GM12878 (cell line): ENCODE measurements around the gene CLSTN2. TPM values are rescaled to one million over a fixed set of nuclear protein-coding genes. Genes with fewer than 3 reads are reported as not detected.

Source experiments
- ATAC-seq: fragments of 200-7000 bp; cut with Tn5 transposase; 3 replicates; pipeline ENCODE4 v1.9.1; 2020; ENCODE audit warnings: mild to moderate bottlenecking, moderate library complexity
- BruUV-seq: library from RNA; stranded (reverse); fragments of 400-500 nt; replicated peaks from 2 replicates; lab custom pipeline; 2021; lab: Mats Ljungman, UMichigan
- CTCF ChIA-PET: fragments of 300-600 bp; sonication (Branson Sonifier 250); formaldehyde crosslinking; extraction: SDS; loops from one replicate; lab custom pipeline; 2021; ENCODE audit warnings: inconsistent platforms; lab: Yijun Ruan, JAX
- POLR2A ChIA-PET: fragments of 350-600 bp; formaldehyde crosslinking; extraction: SDS; loops from one replicate; lab custom pipeline; 2021; ENCODE audit warnings: inconsistent platforms; lab: Charles Lee
- RAD21 ChIA-PET: fragments of 300-600 bp; sonication (Branson Sonifier 250); formaldehyde crosslinking; loops from one replicate; lab custom pipeline; 2023; ENCODE audit warnings: antibody characterized with exemption; ENCODE audit not compliant: unreplicated experiment; lab: Charles Lee
- SMC1A ChIA-PET: fragments of 300-600 bp; sonication (Branson Sonifier 250); formaldehyde crosslinking; loops from one replicate; lab custom pipeline; 2023; ENCODE audit not compliant: unreplicated experiment, uncharacterized antibody; lab: Charles Lee
- DNase-seq: peaks from one replicate; pipeline ENCODE4 v3.0.0-alpha.2; 2011; ENCODE audit warnings: low read depth, low spot score
- FAIRE-seq: peaks from 3 replicates; lab custom pipeline; 2011; peaks lifted over from hg19 to GRCh38; lab: Jason Lieb, UNC
- H2AFZ ChIP-seq: 2 replicates; pipeline ENCODE4 v1.6.0; 2011; ENCODE audit warnings: low read depth, low read length, control low read depth; ENCODE audit not compliant: control insufficient read depth
- H3K27ac ChIP-seq: 2 replicates; pipeline ENCODE4 v1.5.1; 2011; ENCODE audit warnings: control low read depth; ENCODE audit not compliant: control insufficient read depth, insufficient read depth
- H3K27me3 ChIP-seq, 2 experiments: replicated peaks in 1 of 2; 2 replicates each; pipeline versions ENCODE4 v1.6.0 to v1.6.1; 2011; ENCODE audit warnings: low read length in 1 of 2; ENCODE audit not compliant: control insufficient read depth in 2 of 2, insufficient read depth in 2 of 2
- H3K36me3 ChIP-seq, 2 experiments: 2 replicates each; pipeline ENCODE4 v1.5.1; 2011; ENCODE audit warnings: low read length in 1 of 2; ENCODE audit not compliant: control insufficient read depth in 2 of 2, insufficient read depth in 2 of 2
- H3K4me1 ChIP-seq: 2 replicates; pipeline ENCODE4 v1.6.1; 2011; ENCODE audit warnings: mild to moderate bottlenecking, low read length, moderate library complexity, mixed read lengths; ENCODE audit not compliant: control insufficient read depth, insufficient read depth
- H3K4me2 ChIP-seq: 2 replicates; pipeline ENCODE4 v1.6.0; 2011; ENCODE audit warnings: control low read depth; ENCODE audit not compliant: control insufficient read depth, insufficient read depth
- H3K4me3 ChIP-seq: fragments of 200-600 bp; sonication (generic); 2 replicates; pipeline ENCODE4 v1.5.1; 2016
- H3K79me2 ChIP-seq: 2 replicates; pipeline ENCODE4 v1.6.0; 2011; ENCODE audit warnings: low read length; ENCODE audit not compliant: control insufficient read depth, insufficient read depth
- H3K9ac ChIP-seq: 2 replicates; pipeline ENCODE4 v1.8.0; 2011; ENCODE audit warnings: low read length, control low read depth, mixed read lengths; ENCODE audit not compliant: control insufficient read depth, insufficient read depth
- H3K9me3 ChIP-seq: replicated peaks from 3 replicates; pipeline ENCODE4 v1.5.1; 2011; ENCODE audit warnings: mild to moderate bottlenecking, low read length; ENCODE audit not compliant: control insufficient read depth, insufficient read depth
- H4K20me1 ChIP-seq: 2 replicates; pipeline ENCODE4 v1.6.0; 2011; ENCODE audit not compliant: control insufficient read depth, insufficient read depth
- CBFB ChIP-seq: IDR thresholded peaks from 2 replicates; pipeline ENCODE4 v1.6.1; 2016; ENCODE audit warnings: antibody characterized with exemption, low read depth
- EGR1 ChIP-seq, 2 experiments: IDR thresholded peaks; 1 replicate in 1 of 2; 2 replicates in 1 of 2; pipeline ENCODE4 v1.6.1; 2011 to 2012; ENCODE audit warnings: low read depth in 2 of 2, low read length in 2 of 2, borderline replicate concordance in 1 of 2, mild to moderate bottlenecking in 1 of 2, moderate library complexity in 1 of 2
- EZH2 ChIP-seq: IDR thresholded peaks from 2 replicates; pipeline ENCODE4 v1.6.1; 2012; ENCODE audit warnings: low read depth, mild to moderate bottlenecking, control low read depth, inconsistent platforms, low read length, borderline replicate concordance; ENCODE audit not compliant: control insufficient read depth
- FOS ChIP-seq: IDR thresholded peaks from 3 replicates; pipeline ENCODE4 v1.6.1; 2011; ENCODE audit warnings: borderline replicate concordance; ENCODE audit not compliant: insufficient read length; ENCODE audit errors: extremely low read depth
- HCFC1 ChIP-seq: fragments of 150-350 bp; IDR thresholded peaks from 2 replicates; pipeline ENCODE4 v1.6.1; 2014; ENCODE audit warnings: low read length
- HDGF ChIP-seq: fragments of 450-650 bp; IDR thresholded peaks from 2 replicates; pipeline ENCODE4 v1.6.1; 2016; ENCODE audit warnings: antibody characterized with exemption
- MTA2 ChIP-seq: fragments of 450-650 bp; IDR thresholded peaks from 2 replicates; pipeline ENCODE4 v1.6.1; 2016; ENCODE audit warnings: low read depth, mild to moderate bottlenecking, moderate library complexity
- MYB ChIP-seq: fragments of 150-350 bp; IDR thresholded peaks from 2 replicates; pipeline ENCODE4 v1.6.1; 2014; ENCODE audit warnings: mild to moderate bottlenecking, low read depth, low read length, borderline replicate concordance
- NR2C2 ChIP-seq: IDR thresholded peaks from 2 replicates; pipeline ENCODE4 v1.6.1; 2011; ENCODE audit warnings: borderline replicate concordance, low read depth; ENCODE audit not compliant: control insufficient read depth, insufficient read length
- PML ChIP-seq: IDR thresholded peaks from 2 replicates; pipeline ENCODE4 v1.6.1; 2012; ENCODE audit warnings: low read length, inconsistent platforms
- RAD51 ChIP-seq: fragments of 450-650 bp; IDR thresholded peaks from 2 replicates; pipeline ENCODE4 v1.6.1; 2016; ENCODE audit warnings: moderate library complexity, mild to moderate bottlenecking, inconsistent platforms
- TAF1 ChIP-seq: IDR thresholded peaks from 2 replicates; pipeline ENCODE4 v1.6.1; 2011; ENCODE audit warnings: mild to moderate bottlenecking, low read depth, low read length, borderline replicate concordance
- TBL1XR1 ChIP-seq: IDR thresholded peaks from 2 replicates; pipeline ENCODE4 v1.6.1; 2012; ENCODE audit warnings: low read depth, low read length, improper control_type of control experiment
- TCF7 ChIP-seq: IDR thresholded peaks from 2 replicates; pipeline ENCODE4 v1.6.1; 2014; ENCODE audit warnings: antibody characterized with exemption, borderline replicate concordance
- USF2 ChIP-seq: IDR thresholded peaks from 2 replicates; pipeline ENCODE4 v1.6.1; 2011; ENCODE audit warnings: low read depth, low read length, improper control_type of control experiment, borderline replicate concordance
- ZBED1 ChIP-seq: IDR thresholded peaks from 2 replicates; pipeline ENCODE4 v1.6.1; 2016; ENCODE audit warnings: borderline replicate concordance
- ZNF384 ChIP-seq: IDR thresholded peaks from 2 replicates; pipeline ENCODE4 v1.6.1; 2012; ENCODE audit warnings: low read depth, mild to moderate bottlenecking, low read length, improper control_type of control experiment, borderline replicate concordance
- in situ Hi-C: fragments of 300-500 bp; cut with MboI; formaldehyde crosslinking; loops from 9 replicates; pipeline ENCODE4 v1.14.3; 2018; ENCODE audit warnings: mixed read lengths
- intact Hi-C: fragments of 100-400 bp; cut with micrococcal nuclease; formaldehyde crosslinking; loops from one replicate; pipeline ENCODE4 v1.14.2; 2022; ENCODE audit not compliant: unreplicated experiment
- polyA plus RNA-seq, 11 experiments: library from polyadenylated mRNA; depleted of rRNA in 4 of 11; unstranded in 6 of 11; stranded (reverse) in 5 of 11; fragments of >200 nt; fragmentation: Nextera tagmentation in 4 of 11; fragmentation: Illumina TruSeq in 1 of 11; extraction: Ambion mirVana in 4 of 11; extraction: Trizol in 1 of 11; gene quantifications; 1 replicate in 1 of 11; 2 replicates in 10 of 11; pipeline versions ENCODE4 v1.2.1 to v1.2.3, GENCODE V29; 2011 to 2016; ENCODE audit warnings: inconsistent platforms in 2 of 11, missing spikeins in 2 of 11, low read depth in 1 of 11
- total RNA-seq, 4 experiments: library from RNA; depleted of rRNA in 3 of 4; stranded (reverse); fragments of >200 nt in 3 of 4; fragmentation: Illumina TruSeq in 1 of 4; extraction: Trizol in 1 of 4; gene quantifications; 2 replicates each; pipeline versions ENCODE4 v1.2.1 to v1.2.3, GENCODE V29; 2013 to 2021
- TF ChIP-seq, protein P1 (sequence below): fragments of 450-650 bp; IDR thresholded peaks from 2 replicates; pipeline ENCODE4 v1.6.1; 2017; ENCODE audit warnings: borderline replicate concordance

CLSTN2 gene
- total and polyA plus RNA-seq, 10 of the 15 experiments (the other 5 are each of a cell fraction or from before 2014, with no cell fraction given) = under 0.01 to 0.10 (median under 0.01) TPM; not detected in 5

DNA sequence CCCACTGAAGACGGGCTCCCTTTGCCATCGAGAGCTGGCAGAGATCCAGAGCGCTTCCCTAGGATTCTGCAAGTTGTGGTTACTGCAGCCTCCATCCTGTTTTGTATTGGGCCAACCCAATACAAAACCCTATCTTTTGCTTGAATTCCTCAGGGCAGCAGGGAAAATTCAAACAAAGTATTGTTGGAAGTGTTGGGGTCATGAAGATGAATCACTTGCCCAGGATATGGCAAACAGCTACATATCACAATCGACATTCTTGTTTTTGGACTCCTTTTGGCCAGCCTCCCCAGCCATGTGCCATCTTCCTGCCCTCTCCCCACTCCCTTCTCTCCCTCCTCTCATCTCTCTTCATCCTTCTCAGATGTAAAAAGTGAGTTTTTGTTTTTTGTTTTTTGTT is 642.9 kb downstream of the CLSTN2 start (continued):
- TF ChIP-seq EZH2 (no peak), USF2 (no peak), HDGF (no peak), TAF1 (no peak), EGR1 (IDR thresholded peaks at IDR 0.05; ENCODE audit: borderline replicate concordance in 1 of 2, low read depth in 2 of 2, low read length in 2 of 2) (no peak), ZNF384 (no peak)

DNA sequence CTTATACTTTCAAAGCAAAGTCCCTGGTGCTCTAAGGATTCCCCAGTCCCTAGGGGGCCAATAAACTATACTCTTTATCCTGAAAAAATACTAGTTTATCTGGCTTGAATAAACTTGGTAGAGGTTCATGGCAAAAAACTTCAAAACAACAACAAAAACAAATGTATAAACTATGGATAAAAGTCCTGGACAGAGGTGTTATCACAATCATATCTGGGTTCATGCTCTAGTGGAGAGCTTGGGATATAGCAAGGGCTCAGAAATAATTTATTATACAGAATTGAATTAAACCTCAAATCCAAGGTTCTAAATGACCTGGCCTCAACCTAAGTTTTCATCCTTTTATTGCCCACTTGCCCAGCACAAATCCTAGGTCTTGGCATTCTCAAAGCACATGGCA is 644.3 kb downstream of the CLSTN2 start:
- H3K4me1 ChIP-seq = no peaks in the 10 kb centered on the region
- H3K9ac ChIP-seq = no peak overlapping the region
- H3K9me3 ChIP-seq = no peaks in the 10 kb centered on the region
- POLR2A ChIA-PET = no interaction called here
- DNase-seq = no peak
- no peak overlapping the region for H3K4me2 ChIP-seq
- no peaks in the 10 kb centered on the region for H4K20me1 ChIP-seq
- no peak overlapping the region for H3K4me3 ChIP-seq
- no peaks in the 10 kb centered on the region for H3K79me2 ChIP-seq
- CTCF ChIA-PET = interaction anchor here (1.7 kb wide), 1 partner anchor 18 kb away, joined by 4 read pairs; no protein-coding TSS in a partner anchor
- RAD21 ChIA-PET = no interaction called here
- SMC1A ChIA-PET = no interaction called here
- H3K36me3 ChIP-seq = no peaks in the 10 kb centered on the region
- no TSS peak for BruUV-seq
- no peak for FAIRE-seq
- no peak overlapping the region for H2AFZ ChIP-seq
- TF ChIP-seq MTA2 (no peak), FOS (no peak), HDGF (no peak), ZBED1 (no peak), NR2C2 (no peak), CBFB (no peak), HCFC1 (no peak), RAD51 (no peak), PML (no peak), TCF7 (no peak), EGR1 (IDR thresholded peaks at IDR 0.05; ENCODE audit: borderline replicate concordance in 1 of 2, low read depth in 2 of 2, low read length in 2 of 2) (no peak), TBL1XR1 (no peak), MYB (no peak)
- TF ChIP-seq, protein P1, sequence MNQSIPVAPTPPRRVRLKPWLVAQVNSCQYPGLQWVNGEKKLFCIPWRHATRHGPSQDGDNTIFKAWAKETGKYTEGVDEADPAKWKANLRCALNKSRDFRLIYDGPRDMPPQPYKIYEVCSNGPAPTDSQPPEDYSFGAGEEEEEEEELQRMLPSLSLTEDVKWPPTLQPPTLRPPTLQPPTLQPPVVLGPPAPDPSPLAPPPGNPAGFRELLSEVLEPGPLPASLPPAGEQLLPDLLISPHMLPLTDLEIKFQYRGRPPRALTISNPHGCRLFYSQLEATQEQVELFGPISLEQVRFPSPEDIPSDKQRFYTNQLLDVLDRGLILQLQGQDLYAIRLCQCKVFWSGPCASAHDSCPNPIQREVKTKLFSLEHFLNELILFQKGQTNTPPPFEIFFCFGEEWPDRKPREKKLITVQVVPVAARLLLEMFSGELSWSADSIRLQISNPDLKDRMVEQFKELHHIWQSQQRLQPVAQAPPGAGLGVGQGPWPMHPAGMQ = no peak
- no peaks in the 10 kb centered on the region; a peak in 3 of 4 replicates for H3K27me3 ChIP-seq
- intact Hi-C loops = no loop called here
- in situ Hi-C loops = no loop called here
- ATAC-seq = no peak
- no peak overlapping the region for H3K27ac ChIP-seq
